ENCODE data around the gene PLBD2.

Gene PLBD2

GRCh38 chr12:113386866-113387566 lies 28.6 kb downstream of the PLBD2 start:
- no peak for TF ChIP-seq CTCF (IDR thresholded peaks at IDR 0.05; ENCODE audit: low read length, missing control alignments)
- H3K4me3 ChIP-seq (replicated peaks; ENCODE audit: low read depth, low read length) = no peak overlapping the region
- no peak for DNase-seq (ENCODE audit: low read depth)

GRCh38 chr12:113387631-113388030 lies 29.2 kb downstream of the PLBD2 start:
- H3K4me3 ChIP-seq (replicated peaks; ENCODE audit: low read depth, low read length) = no peak overlapping the region
- no peak for TF ChIP-seq CTCF (IDR thresholded peaks at IDR 0.05; ENCODE audit: low read length, missing control alignments)
- no peak for DNase-seq (ENCODE audit: low read depth)

- no peak for TF ChIP-seq CTCF (IDR thresholded peaks at IDR 0.05; ENCODE audit: low read length, missing control alignments)
- H3K4me3 ChIP-seq (replicated peaks; ENCODE audit: low read depth, low read length) = no peak overlapping the region
- DNase-seq (ENCODE audit: low read depth) = no peak
These were observed 30.0 kb downstream of the PLBD2 start for GRCh38 chr12:113388351-113388750.

- no peak for DNase-seq (ENCODE audit: low read depth)
- TF ChIP-seq CTCF (IDR thresholded peaks at IDR 0.05; ENCODE audit: low read length, missing control alignments) = no peak
- H3K4me3 ChIP-seq (replicated peaks; ENCODE audit: low read depth, low read length) = no peak overlapping the region
These were observed 32.0 kb downstream of the PLBD2 start for GRCh38 chr12:113390064-113391043.

- no peak for DNase-seq (ENCODE audit: low read depth)
- H3K4me3 ChIP-seq (replicated peaks; ENCODE audit: low read depth, low read length) = no peak overlapping the region
- no peak for TF ChIP-seq CTCF (IDR thresholded peaks at IDR 0.05; ENCODE audit: low read length, missing control alignments)
These were observed 32.8 kb downstream of the PLBD2 start for GRCh38 chr12:113391145-113391544.

GRCh38 chr12:113391650-113392337 lies 33.4 kb downstream of the PLBD2 start:
- no peak for DNase-seq (ENCODE audit: low read depth)
- no peak overlapping the region for H3K4me3 ChIP-seq (replicated peaks; ENCODE audit: low read depth, low read length)
- no peak for TF ChIP-seq CTCF (IDR thresholded peaks at IDR 0.05; ENCODE audit: low read length, missing control alignments)
